Breast epithelium (tissue), 4 donors: ENCODE results near the gene AGAP1. TPM values are rescaled to one million over a fixed set of nuclear protein-coding genes. Genes with fewer than 3 reads are reported as not detected.

Source experiments
- DNase-seq, 2 donors: peaks; one replicate each; pipeline ENCODE4 v3.0.0-alpha.2; 2019; ENCODE audit warnings: low spot score in 2 of 2
- H3K27ac ChIP-seq, 2 donors: fragments of 200-600 bp; sonication (generic) in 1 of 2; one replicate each; pipeline ENCODE4 v1.5.1; 2016 to 2019; ENCODE audit warnings: mild to moderate bottlenecking in 1 of 2
- H3K27me3 ChIP-seq, 2 donors: fragments of 200-600 bp; sonication (generic) in 1 of 2; one replicate each; pipeline versions ENCODE4 v1.5.1 to v1.6.0; 2017 to 2019; ENCODE audit warnings: control low read depth in 1 of 2, mild to moderate bottlenecking in 1 of 2
- H3K36me3 ChIP-seq: fragments of 200-600 bp; one replicate; pipeline ENCODE4 v1.5.1; 2019
- H3K4me1 ChIP-seq, 2 donors: fragments of 200-600 bp; sonication (generic); one replicate each; pipeline ENCODE4 v1.5.1; 2016 to 2019; ENCODE audit warnings: control low read depth in 1 of 2
- H3K4me3 ChIP-seq, 3 donors: fragments of 200-600 bp; sonication (generic); 1 replicate in 2 of 3; 2 replicates in 1 of 3; pipeline ENCODE4 v1.5.1; 2016 to 2019; ENCODE audit warnings: mild to moderate bottlenecking in 3 of 3, moderate library complexity in 2 of 3
- H3K9me3 ChIP-seq, 2 donors: fragments of 200-600 bp; sonication (generic) in 1 of 2; one replicate each; pipeline ENCODE4 v1.5.1; 2016 to 2019; ENCODE audit warnings: control low read depth in 1 of 2
- POLR2A ChIP-seq: fragments of 450-650 bp; IDR thresholded peaks from one replicate; pipeline ENCODE4 v1.6.1; 2016; ENCODE audit warnings: antibody characterized with exemption, mild to moderate bottlenecking, moderate library complexity
- POLR2AphosphoS5 ChIP-seq, 3 donors: sonication (generic); formaldehyde crosslinking; IDR thresholded peaks; one replicate each; pipeline ENCODE4 v1.6.1; 2017; ENCODE audit warnings: antibody characterized with exemption in 3 of 3
- intact Hi-C: fragments of 100-400 bp; cut with DNase I; formaldehyde crosslinking; loops from one replicate; pipeline ENCODE4 v1.15.1; 2023; ENCODE audit warnings: low total_unique reads
- total RNA-seq, 3 donors: library from RNA; depleted of rRNA; stranded (reverse); fragments of >200 nt; gene quantifications; one replicate each; pipeline ENCODE4 v1.1.0, GENCODE V29; 2016
- TF ChIP-seq, protein P1 (sequence below), 3 donors: fragments of 450-650 bp; IDR thresholded peaks; one replicate each; pipeline ENCODE4 v1.5.1; 2016 to 2017; ENCODE audit warnings: antibody characterized with exemption in 3 of 3, mild to moderate bottlenecking in 3 of 3, moderate library complexity in 3 of 3

The AGAP1 gene
- total RNA-seq, 3 donors from 2014 or later, result 19.7 to 27.1 (median 25.9) TPM

DNA sequence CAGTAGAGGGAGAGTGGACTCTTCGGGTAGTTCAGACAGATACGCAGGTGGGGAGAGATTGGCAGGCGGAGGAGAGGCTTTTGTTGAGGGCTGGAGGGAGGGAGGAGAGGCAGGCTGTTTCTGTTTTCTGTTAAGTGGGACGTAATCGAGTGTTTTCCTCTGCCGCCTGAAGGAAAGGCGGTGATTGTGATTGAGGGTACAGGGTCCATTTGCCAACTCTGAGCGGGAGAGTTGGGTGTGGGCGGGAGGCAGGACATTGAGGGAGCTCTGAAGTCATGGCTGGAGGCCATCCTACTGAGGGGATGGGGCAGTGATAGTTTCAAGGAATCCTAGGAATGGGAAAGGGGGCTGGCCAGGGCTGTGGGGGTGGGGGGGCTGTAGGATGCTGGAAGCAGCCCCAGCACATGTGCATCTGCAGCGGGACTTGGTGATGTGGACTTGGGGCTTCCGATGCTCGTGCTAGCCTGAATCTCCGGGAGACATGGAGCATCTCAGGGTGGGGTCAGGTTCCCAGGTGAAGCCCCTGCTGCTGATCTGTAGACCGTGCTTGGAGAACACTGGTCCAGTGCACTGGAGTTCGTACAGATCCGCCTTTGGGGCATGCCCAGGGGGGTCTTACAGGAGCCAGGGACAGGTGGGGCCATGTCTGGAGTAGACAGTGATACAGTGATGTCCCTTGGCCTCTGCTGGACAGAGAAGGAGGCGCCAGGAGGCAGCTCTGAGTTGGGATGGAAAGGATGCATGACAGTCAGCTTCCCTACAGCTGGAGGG lies 167.5 kb downstream of the AGAP1 start:
- no peak for DNase-seq
- no peak overlapping the region for H3K4me3 ChIP-seq
- TF ChIP-seq POLR2A, result no peak
- TF ChIP-seq POLR2AphosphoS5 (IDR thresholded peaks at IDR 0.05), result no peak
- TF ChIP-seq, protein P1, sequence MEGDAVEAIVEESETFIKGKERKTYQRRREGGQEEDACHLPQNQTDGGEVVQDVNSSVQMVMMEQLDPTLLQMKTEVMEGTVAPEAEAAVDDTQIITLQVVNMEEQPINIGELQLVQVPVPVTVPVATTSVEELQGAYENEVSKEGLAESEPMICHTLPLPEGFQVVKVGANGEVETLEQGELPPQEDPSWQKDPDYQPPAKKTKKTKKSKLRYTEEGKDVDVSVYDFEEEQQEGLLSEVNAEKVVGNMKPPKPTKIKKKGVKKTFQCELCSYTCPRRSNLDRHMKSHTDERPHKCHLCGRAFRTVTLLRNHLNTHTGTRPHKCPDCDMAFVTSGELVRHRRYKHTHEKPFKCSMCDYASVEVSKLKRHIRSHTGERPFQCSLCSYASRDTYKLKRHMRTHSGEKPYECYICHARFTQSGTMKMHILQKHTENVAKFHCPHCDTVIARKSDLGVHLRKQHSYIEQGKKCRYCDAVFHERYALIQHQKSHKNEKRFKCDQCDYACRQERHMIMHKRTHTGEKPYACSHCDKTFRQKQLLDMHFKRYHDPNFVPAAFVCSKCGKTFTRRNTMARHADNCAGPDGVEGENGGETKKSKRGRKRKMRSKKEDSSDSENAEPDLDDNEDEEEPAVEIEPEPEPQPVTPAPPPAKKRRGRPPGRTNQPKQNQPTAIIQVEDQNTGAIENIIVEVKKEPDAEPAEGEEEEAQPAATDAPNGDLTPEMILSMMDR (IDR thresholded peaks at IDR 0.05), result no peak
- H3K9me3 ChIP-seq, result no peaks in the 10 kb centered on the region
- intact Hi-C loops, result no loop called here
- H3K4me1 ChIP-seq, result peaks cover 5 to 10% of the 10 kb centered on the region in 2 donors
- H3K36me3 ChIP-seq, result no peaks in the 10 kb centered on the region
- H3K27me3 ChIP-seq, result no peaks in the 10 kb centered on the region
- H3K27ac ChIP-seq, result peak overlapping the region in 1 of 2 donors; percentile 66

DNA sequence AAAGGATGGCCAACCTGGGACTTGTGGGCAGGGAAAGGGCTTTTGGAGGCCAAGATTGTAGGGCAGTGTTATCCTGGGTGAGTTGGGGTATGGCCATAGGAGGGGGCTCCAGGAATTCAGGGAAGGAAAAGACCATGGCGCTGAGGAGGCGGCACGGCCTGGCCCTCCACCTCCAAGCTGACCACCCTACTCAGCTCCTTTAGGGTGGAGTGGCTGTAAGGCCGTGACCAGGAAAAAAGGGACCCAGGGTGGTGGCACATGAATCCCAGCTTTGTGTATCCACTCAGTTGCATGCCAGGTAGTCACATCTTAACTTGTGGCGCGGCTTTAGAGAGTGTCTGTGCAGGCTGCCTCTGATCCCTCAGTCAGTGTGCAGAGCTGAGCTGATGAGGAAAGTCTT lies 168.1 kb downstream of the AGAP1 start:
- no peak overlapping the region for H3K27ac ChIP-seq
- peaks cover 5 to 10% of the 10 kb centered on the region in 2 donors for H3K4me1 ChIP-seq
- no peak overlapping the region for H3K4me3 ChIP-seq
- no peaks in the 10 kb centered on the region for H3K27me3 ChIP-seq
- no peak for TF ChIP-seq POLR2A
- TF ChIP-seq, protein P1 (IDR thresholded peaks at IDR 0.05), result no peak
- no peak for TF ChIP-seq POLR2AphosphoS5 (IDR thresholded peaks at IDR 0.05)
- intact Hi-C loops, result no loop called here
- H3K36me3 ChIP-seq, result no peaks in the 10 kb centered on the region
- no peak for DNase-seq
- H3K9me3 ChIP-seq, result no peaks in the 10 kb centered on the region

DNA sequence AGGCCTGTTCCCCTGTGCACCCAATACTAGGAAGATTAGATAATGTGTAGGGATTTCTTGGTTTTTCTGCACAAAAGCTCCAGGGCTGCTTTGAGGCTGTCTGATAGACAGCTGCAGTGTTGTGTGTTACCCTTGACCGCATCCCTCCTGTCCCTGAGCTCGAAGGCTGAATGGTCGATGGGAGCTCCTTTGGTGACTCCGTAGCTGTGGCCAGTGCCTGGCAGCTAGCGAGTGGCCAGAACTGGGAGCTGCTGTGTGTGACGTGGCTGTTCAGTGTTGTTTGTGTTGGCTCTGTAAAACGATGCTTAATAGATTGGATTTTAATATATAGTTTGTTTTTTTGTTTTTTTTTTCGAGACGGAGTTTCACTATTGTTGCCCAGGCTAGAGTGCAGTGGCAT lies 170.0 kb downstream of the AGAP1 start:
- peaks cover 5 to 10% of the 10 kb centered on the region in 2 donors for H3K4me1 ChIP-seq
- intact Hi-C loops, result no loop called here
- DNase-seq, result no peak
- H3K27me3 ChIP-seq, result no peaks in the 10 kb centered on the region
- no peaks in the 10 kb centered on the region for H3K36me3 ChIP-seq
- H3K9me3 ChIP-seq, result no peaks in the 10 kb centered on the region
- no peak overlapping the region for H3K4me3 ChIP-seq
- no peak overlapping the region for H3K27ac ChIP-seq
- TF ChIP-seq POLR2AphosphoS5 (IDR thresholded peaks at IDR 0.05) (no peak), POLR2A (no peak)
- TF ChIP-seq, protein P1 (IDR thresholded peaks at IDR 0.05), result no peak

DNA sequence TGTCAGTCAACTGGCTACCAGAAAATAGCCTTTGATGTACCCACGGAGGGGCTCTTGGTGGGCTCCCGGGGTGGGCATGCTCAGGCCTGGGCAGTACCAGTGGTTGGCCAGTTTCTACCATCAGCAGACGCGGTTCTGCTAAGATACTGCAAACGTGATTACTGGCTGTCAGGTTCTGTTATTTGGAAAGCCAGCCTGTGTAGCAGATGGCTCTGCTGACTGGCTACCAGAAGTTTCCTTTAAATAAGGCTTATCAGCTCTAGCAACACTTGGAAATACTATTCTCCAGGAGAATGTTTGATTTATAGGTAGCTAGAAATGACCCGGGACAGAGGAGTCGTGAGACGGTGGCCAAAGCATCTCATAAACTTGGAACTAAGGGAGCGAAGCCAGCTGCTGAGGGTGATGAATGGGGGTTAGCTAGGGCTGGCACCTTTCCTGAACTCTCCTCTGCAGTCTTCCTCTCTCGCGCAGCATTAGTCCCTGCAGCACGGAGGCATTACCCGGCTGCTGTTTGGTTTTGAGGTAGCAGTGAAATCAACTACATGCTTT lies 171.9 kb downstream of the AGAP1 start:
- H3K4me3 ChIP-seq, result peak overlapping the region; percentile 19 to 45 (median 26)
- no peak for DNase-seq
- TF ChIP-seq, protein P1 (IDR thresholded peaks at IDR 0.05), result no peak
- TF ChIP-seq POLR2A (no peak), POLR2AphosphoS5 (IDR thresholded peaks at IDR 0.05) (no peak)
- intact Hi-C loops, result no loop called here
- peaks cover 5 to 10% of the 10 kb centered on the region in 2 donors for H3K4me1 ChIP-seq
- no peak overlapping the region for H3K27ac ChIP-seq
- no peaks in the 10 kb centered on the region for H3K36me3 ChIP-seq
- no peaks in the 10 kb centered on the region for H3K9me3 ChIP-seq
- H3K27me3 ChIP-seq, result no peaks in the 10 kb centered on the region

DNA sequence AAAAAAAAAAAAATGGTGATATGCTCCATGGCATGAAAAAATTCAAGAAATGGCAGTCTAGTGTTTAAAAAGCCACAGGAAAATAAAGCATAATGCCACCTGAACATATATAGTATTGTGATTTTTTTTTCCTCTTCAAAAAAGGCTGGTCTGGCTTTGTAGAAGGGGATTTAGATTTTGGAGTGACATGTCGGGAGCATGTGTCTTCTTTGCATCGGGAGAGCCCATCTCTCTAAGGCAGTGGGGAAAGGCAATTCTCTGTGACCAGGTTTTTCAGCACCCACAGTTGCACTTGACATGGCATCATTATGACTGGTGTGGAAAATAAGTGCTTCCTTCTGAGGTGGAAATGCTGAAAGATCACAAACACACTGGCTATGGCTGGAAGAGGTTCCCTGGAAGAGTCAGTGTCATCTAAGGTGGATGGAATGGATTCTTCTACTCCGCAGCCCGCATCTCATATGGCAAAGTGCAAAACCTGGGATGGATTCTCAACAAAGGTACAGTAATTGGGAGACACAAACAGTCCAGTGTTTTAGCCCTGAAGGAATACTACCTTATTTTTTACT lies 172.5 kb downstream of the AGAP1 start:
- Histone ChIP-seq H3K9me3 (no peaks in the 10 kb centered on the region), H3K27me3 (no peaks in the 10 kb centered on the region), H3K4me3 (peak overlapping the region; percentile 19 to 45 (median 26)), H3K36me3 (no peaks in the 10 kb centered on the region), H3K4me1 (peaks cover 5 to 10% of the 10 kb centered on the region in 2 donors), H3K27ac (no peak overlapping the region)
- TF ChIP-seq POLR2A (no peak), POLR2AphosphoS5 (IDR thresholded peaks at IDR 0.05) (no peak)
- TF ChIP-seq, protein P1 (IDR thresholded peaks at IDR 0.05), result no peak
- intact Hi-C loops, result no loop called here
- DNase-seq, result no peak
